Measurements from ENCODE around the gene RETREG3. TPM values are rescaled to one million over a fixed set of nuclear protein-coding genes. Genes with fewer than 3 reads are reported as not detected.
"Not testable (repeated sequence)": the region's sequence is repeated elsewhere in the genome, so short reads cannot be mapped to it uniquely, and the experiment has no call there.

The RETREG3 gene
- total RNA-seq, 1 donor from 2014 or later, result 78.8 TPM

- DNase-seq (ENCODE audit: low spot score), result no peak
Measured at GRCh38 chr17:42573095-42573494, 36.1 kb downstream of the RETREG3 start.

GRCh38 chr17:42571435-42572225 lies 37.5 kb downstream of the RETREG3 start:
- no peak for DNase-seq (ENCODE audit: low spot score)

- no peak for DNase-seq (ENCODE audit: low spot score)
Measured at GRCh38 chr17:42568341-42569111, 40.6 kb downstream of the RETREG3 start.

DNA sequence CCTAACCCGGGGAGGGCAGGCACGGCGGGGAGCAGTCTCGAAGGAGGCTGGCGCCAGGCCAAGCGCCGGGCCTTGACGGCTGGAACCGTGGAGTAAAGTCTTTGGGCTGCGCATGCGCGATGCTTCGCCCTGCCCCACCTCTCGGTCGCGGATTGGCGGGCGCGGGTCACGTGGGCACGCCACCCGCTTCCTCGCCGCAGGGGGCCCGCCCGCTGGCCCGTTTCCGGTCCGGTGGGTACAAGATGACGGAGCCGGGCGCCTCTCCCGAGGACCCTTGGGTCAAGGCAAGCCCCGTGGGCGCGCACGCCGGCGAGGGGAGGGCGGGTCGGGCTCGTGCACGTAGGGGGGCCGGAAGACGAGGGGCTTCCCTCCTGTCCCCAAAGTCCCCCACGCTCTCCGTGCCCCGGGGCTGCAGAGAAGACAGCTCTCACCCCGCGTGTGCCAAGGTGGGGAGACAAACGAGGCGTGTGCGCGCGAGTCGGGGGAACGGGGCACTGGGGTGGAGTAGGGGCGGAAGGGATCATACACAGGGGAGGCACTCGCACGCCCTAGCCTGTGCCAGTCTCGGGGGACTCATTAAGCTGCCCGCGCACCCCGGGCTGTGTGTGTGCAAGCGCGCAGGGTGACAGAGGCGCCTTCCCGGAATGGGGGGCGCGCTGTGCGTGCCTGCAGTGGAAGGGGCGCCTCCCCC lies 42.1 kb downstream of the RETREG3 start, which contains the start of gene MLX:
TSS of gene MLX (plus strand) at position 218 of the 691 bp plus-strand sequence. CDS start at position 243, 25 bp downstream.
- peak; percentile 95 for DNase-seq (ENCODE audit: low spot score)

DNA sequence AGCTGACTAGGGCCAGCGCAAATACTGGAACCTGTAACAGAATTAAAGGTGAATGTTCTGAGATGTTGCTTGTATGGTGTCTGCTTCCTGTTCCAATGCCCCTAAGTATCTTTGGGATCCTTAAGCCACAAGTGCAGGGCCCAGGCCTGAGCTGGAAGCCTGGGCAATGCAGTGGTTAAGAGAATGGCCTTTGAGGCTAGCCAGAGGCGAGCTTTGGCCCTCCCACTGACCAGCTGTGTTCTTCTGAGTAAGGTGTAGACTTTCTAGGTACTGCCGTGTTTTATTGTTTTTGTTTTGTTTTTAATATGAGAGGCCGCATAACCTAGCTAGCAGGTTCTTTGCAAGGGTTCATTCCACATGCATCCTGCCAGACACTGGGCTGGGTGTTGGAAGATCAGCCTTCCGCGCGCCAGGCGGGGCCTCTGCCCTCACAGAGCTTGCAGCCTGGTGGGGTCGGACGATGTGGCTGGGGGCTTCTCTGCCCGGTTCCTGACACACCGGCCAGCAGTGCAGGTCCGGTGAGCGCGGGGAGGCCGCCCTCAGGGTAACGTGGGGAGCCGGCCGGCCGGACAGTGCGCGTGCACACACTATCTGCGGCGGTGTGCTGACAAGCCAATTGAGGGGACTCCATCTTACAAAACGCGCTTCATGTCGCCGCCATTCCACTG lies 42.8 kb downstream of the RETREG3 start:
- DNase-seq (ENCODE audit: low spot score), result no peak

- DNase-seq (ENCODE audit: low spot score), result no peak
Measured at GRCh38 chr17:42565523-42566214, 43.5 kb downstream of the RETREG3 start.

DNA sequence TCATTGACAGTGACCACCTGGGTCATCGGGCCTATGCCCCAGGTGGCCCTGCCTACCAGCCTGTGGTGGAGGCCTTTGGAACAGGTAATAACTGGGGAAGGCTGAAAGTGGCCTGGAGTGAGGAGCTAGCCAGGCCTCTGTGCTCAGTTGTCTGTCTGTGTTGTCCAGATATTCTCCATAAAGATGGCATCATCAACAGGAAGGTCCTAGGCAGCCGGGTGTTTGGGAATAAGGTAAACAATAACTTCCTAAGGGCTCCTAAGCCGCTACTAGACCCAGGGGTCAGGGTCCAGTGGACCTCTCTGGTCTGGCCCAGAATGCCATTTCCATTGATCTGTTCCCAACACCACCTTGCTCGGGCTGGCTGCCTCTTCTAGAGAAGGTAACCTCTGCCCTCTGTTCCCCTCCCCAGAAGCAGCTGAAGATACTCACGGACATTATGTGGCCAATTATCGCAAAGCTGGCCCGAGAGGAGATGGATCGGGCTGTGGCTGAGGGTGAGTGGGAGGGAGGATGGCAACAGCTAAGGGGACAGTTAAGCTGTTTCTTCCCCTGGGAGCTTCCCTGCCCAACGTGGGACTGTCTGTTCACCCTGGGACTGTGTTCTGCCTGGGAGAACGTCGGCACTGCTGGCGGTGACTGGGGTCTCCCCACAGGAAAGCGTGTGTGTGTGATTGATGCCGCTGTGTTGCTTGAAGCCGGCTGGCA lies 44.2 kb downstream of the RETREG3 start:
- DNase-seq (ENCODE audit: low spot score), result no peak

DNA sequence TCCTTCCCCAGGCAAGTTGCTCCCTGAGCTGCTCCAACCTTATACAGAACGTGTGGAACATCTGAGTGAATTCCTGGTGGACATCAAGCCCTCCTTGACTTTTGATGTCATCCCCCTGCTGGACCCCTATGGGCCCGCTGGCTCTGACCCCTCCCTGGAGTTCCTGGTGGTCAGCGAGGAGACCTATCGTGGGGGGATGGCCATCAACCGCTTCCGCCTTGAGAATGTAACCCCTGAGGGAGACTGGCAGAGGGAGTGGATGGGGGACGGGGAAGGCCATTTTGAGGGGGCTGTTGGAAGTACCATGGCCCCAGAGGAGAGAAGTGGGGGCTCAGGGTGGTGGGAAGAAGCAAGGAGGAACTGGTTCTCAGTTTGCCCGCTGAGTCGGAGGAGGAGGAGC lies 45.2 kb downstream of the RETREG3 start:
- DNase-seq (ENCODE audit: low spot score), result no peak

- DNase-seq (ENCODE audit: low spot score), result no peak
Measured at GRCh38 chr17:42563543-42563942, 45.6 kb downstream of the RETREG3 start.

- no peak for DNase-seq (ENCODE audit: low spot score)
Measured at GRCh38 chr17:42563143-42563509, 46.0 kb downstream of the RETREG3 start.

DNA sequence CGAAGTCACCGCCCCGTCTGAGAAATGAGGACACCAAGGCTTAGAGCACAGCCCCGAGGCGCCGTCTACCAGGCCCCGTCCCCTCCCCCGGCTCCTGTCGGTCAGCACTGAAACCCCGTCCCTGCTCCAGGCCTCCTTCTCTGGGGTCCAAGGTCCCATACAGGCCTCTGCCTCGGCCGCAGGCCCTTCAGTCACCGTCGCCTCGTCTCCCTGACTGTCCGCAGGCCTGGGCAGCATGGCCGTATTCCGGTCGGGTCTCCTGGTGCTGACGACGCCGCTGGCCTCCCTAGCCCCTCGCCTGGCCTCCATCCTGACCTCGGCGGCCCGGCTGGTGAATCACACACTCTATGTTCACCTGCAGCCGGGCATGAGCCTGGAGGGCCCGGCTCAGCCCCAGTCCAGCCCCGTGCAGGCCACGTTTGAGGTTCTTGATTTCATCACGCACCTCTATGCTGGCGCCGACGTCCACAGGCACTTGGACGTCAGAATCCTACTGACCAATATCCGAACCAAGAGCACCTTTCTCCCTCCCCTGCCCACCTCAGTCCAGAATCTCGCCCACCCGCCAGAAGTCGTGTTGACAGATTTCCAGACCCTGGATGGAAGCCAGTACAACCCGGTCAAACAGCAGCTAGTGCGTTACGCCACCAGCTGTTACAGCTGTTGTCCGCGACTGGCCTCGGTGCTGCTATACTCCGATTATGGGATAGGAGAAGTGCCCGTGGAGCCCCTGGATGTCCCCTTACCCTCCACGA lies 46.6 kb downstream of the RETREG3 start:
- DNase-seq (ENCODE audit: low spot score), result no peak

DNA sequence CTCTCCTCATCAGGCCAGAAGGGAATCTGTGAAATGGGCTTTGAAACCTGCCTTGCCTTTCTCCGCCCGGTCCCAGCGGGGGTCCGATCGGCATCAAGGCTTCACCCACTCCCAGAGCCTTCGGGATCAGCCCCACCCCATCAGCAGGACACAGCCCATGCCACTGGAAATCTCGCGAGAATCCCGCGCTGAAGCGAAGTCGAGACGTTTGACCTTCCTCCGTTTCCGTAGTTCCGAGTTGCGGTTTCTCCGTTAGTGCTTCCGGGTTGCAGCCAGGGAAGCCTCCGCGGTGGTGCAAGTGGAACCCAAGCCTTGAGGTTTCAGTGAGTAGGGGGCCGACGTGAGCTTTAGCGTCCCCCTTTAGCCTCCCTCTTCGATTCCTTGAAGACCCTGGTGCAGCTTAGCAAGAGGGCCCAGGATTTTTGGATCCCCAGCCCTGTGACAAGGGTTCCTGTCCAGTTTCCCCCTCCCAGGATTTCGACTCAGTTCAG lies 47.2 kb downstream of the RETREG3 start, which contains the start of gene COASY:
TSS of gene COASY (plus strand) at position 252 of the 491 bp plus-strand sequence. CDS start 475 bp downstream, outside the sequence.
- peak; percentile 97 for DNase-seq (ENCODE audit: low spot score)

- no peak for DNase-seq (ENCODE audit: low spot score)
Measured at GRCh38 chr17:42560246-42560645, 48.9 kb downstream of the RETREG3 start.

- no peak for DNase-seq (ENCODE audit: low spot score)
Measured at GRCh38 chr17:42559075-42559474, 50.1 kb downstream of the RETREG3 start.

DNA sequence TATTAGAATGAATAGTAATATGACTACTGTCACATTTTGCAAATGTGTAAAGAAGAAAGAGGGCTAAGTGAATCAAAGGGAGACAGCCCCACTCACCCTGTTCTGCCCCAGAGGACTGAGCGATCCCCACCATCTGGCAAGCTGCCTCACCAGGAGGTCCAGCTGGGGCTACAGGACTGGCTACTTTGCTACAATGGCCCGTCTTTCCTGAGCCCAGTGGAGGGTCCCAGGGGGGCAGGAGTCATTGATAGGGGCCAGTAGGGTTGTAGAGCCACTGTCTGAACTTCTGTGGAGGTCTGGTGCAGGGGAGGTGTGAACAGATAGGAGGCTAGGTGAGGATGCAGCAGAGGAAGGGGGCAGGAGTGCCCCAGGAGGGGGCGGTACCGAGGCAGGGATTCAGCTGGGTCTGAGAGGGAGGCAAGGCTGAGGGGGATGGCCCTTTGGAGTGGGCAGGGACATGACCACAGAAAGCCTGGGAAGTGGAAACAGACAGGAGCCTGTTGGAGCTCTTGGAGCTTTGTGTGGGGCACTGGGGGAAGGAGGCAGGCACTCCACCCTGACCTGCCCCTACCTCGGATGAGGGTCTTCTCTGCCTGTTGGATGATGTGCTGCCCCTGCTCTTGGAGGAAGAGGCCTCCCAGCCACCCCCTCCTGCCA lies 53.1 kb downstream of the RETREG3 start:
- DNase-seq (ENCODE audit: low spot score), result not testable (repeated sequence)

- no peak for DNase-seq (ENCODE audit: low spot score)
Measured at GRCh38 chr17:42555122-42555622, 54.0 kb downstream of the RETREG3 start.

- peak; percentile 87 for DNase-seq (ENCODE audit: low spot score)
Measured at GRCh38 chr17:42554250-42555121, 54.7 kb downstream of the RETREG3 start.

DNA sequence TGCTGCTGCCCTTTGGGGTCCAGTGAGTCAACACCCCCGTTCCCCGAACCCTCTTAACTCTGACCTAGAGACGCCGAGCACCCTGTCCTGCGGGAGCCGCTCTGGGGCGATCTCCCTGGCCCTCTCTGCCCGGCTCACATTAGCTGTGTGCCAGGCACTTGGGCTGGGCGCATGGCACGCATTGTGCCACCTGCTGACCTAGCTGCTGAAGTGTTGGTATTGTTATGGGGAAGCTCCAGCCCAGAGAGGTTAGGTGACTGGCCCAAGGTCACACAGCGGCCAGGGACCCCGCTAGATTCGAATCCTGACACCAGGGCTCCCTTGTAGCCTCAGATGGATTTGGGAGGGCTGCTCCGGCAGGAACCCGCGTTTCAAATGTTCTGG lies 55.3 kb downstream of the RETREG3 start:
- DNase-seq (ENCODE audit: low spot score), result no peak
